ENCODE data around the gene RGMA.

- TF ChIP-seq CTCF (IDR thresholded peaks at IDR 0.05), result no peak
- no peak for TF ChIP-seq POLR2A (IDR thresholded peaks at IDR 0.05)
Observed at GRCh38 chr15:93029836-93030429, 59.1 kb downstream of the RGMA start.

Measured in right lobe of liver (tissue), 4 donors.